HepG2 (cell line): ENCODE results near the gene HSPA1B. TPM values are rescaled to one million over a fixed set of nuclear protein-coding genes. Genes with fewer than 3 reads are reported as not detected.

Experiments used
- CSRNP2 ChIP-seq: sonication (generic); formaldehyde crosslinking; conservative IDR thresholded peaks from 2 replicates; pipeline ENCODE4 v1.8.0; 2022; ENCODE audit warnings: low read depth, missing genetic modification reagents
- CTCF ChIP-seq: sonication (generic); formaldehyde crosslinking; IDR thresholded peaks from 2 replicates; pipeline ENCODE4 v1.5.0; 2020; ENCODE audit warnings: mild to moderate bottlenecking, missing genetic modification reagents, moderate library complexity
- DBP ChIP-seq: sonication (generic); formaldehyde crosslinking; IDR thresholded peaks from 2 replicates; pipeline ENCODE4 v1.4.0; 2020; ENCODE audit warnings: missing genetic modification reagents; ENCODE audit errors: not compliant biosample characterization
- DDIT3 ChIP-seq: sonication (generic); formaldehyde crosslinking; IDR thresholded peaks from 2 replicates; pipeline ENCODE4 v1.4.0; 2020; ENCODE audit warnings: mild to moderate bottlenecking, missing genetic modification reagents
- DMAP1 ChIP-seq: IDR thresholded peaks from 2 replicates; pipeline ENCODE4 v1.6.1; 2016
- FOXK2 ChIP-seq: fragments of 450-650 bp; IDR thresholded peaks from 2 replicates; pipeline ENCODE4 v1.6.1; 2016
- GZF1 ChIP-seq: sonication (generic); formaldehyde crosslinking; IDR thresholded peaks from 2 replicates; pipeline ENCODE4 v1.5.1; 2020; ENCODE audit warnings: mild to moderate bottlenecking, missing genetic modification reagents
- HOXA3 ChIP-seq: sonication (generic); formaldehyde crosslinking; IDR thresholded peaks from 2 replicates; pipeline ENCODE4 v1.5.0; 2020; ENCODE audit warnings: missing genetic modification reagents
- HOXA5 ChIP-seq: sonication (generic); formaldehyde crosslinking; IDR thresholded peaks from 2 replicates; pipeline ENCODE4 v1.4.0; 2020; ENCODE audit warnings: missing genetic modification reagents
- KDM2A ChIP-seq: sonication (generic); formaldehyde crosslinking; IDR thresholded peaks from 2 replicates; pipeline ENCODE4 v1.4.0; 2020; ENCODE audit warnings: low read depth, missing genetic modification reagents, borderline replicate concordance
- MAX ChIP-seq: IDR thresholded peaks from 2 replicates; pipeline ENCODE4 v1.6.1; 2012; ENCODE audit warnings: inconsistent platforms
- MLLT10 ChIP-seq: sonication (generic); formaldehyde crosslinking; IDR thresholded peaks from 2 replicates; pipeline ENCODE4 v1.4.0; 2020; ENCODE audit warnings: missing genetic modification reagents
- MLX ChIP-seq: IDR thresholded peaks from 2 replicates; pipeline ENCODE4 v1.6.1; 2016
- NCOR1 ChIP-seq: fragments of 200-600 bp; sonication (generic); IDR thresholded peaks from 2 replicates; pipeline ENCODE4 v1.7.0; 2017; ENCODE audit warnings: antibody characterized with exemption, low read length, borderline replicate concordance
- RFX1 ChIP-seq: fragments of 450-650 bp; IDR thresholded peaks from 2 replicates; pipeline ENCODE4 v1.6.1; 2017
- SMYD3 ChIP-seq: sonication (generic); formaldehyde crosslinking; IDR thresholded peaks from 2 replicates; pipeline ENCODE4 v1.8.1; 2023; ENCODE audit warnings: mild to moderate bottlenecking, missing genetic modification reagents
- TCF12 ChIP-seq, 2 experiments: fragments of 450-650 bp in 1 of 2; sonication (generic) in 1 of 2; formaldehyde crosslinking in 1 of 2; IDR thresholded peaks; 2 replicates each; pipeline versions ENCODE4 v1.6.1 to v1.8.0; 2017 to 2022; ENCODE audit warnings: antibody characterized with exemption in 1 of 2, mild to moderate bottlenecking in 1 of 2, missing genetic modification reagents in 1 of 2, moderate library complexity in 1 of 2
- TEF ChIP-seq: sonication (generic); formaldehyde crosslinking; IDR thresholded peaks from 2 replicates; pipeline ENCODE4 v1.5.0; 2020; ENCODE audit warnings: missing genetic modification reagents
- ZFAT ChIP-seq: sonication (generic); formaldehyde crosslinking; conservative IDR thresholded peaks from 2 replicates; pipeline ENCODE4 v1.8.1; 2023; ENCODE audit warnings: missing genetic modification reagents, inconsistent platforms
- ZNF234 ChIP-seq: sonication (generic); formaldehyde crosslinking; conservative IDR thresholded peaks from 2 replicates; pipeline ENCODE4 v1.5.1; 2020; ENCODE audit warnings: mild to moderate bottlenecking, missing genetic modification reagents
- ZNF275 ChIP-seq: sonication (generic); formaldehyde crosslinking; IDR thresholded peaks from 2 replicates; pipeline ENCODE4 v1.8.0; 2022; ENCODE audit warnings: missing genetic modification reagents, mild to moderate bottlenecking, inconsistent platforms, borderline replicate concordance
- ZNF670 ChIP-seq: sonication (generic); formaldehyde crosslinking; IDR thresholded peaks from 2 replicates; pipeline ENCODE4 v1.8.0; 2022; ENCODE audit warnings: mild to moderate bottlenecking, missing genetic modification reagents, borderline replicate concordance
- ZNF674 ChIP-seq: sonication (generic); formaldehyde crosslinking; IDR thresholded peaks from 2 replicates; pipeline ENCODE4 v1.5.0; 2020; ENCODE audit warnings: low read depth, mild to moderate bottlenecking, missing genetic modification reagents
- polyA plus RNA-seq, 8 experiments: library from polyadenylated mRNA; depleted of rRNA in 3 of 8; stranded (reverse) in 7 of 8; unstranded in 1 of 8; fragments of >200 nt; fragmentation: Illumina TruSeq in 4 of 8; extraction: Trizol in 4 of 8; gene quantifications; 2 replicates each; pipeline versions ENCODE4 v1.2.1 to v1.2.3, GENCODE V29; 2011 to 2016; ENCODE audit warnings: low read depth in 4 of 8, missing spikeins in 1 of 8, mixed read lengths in 1 of 8; ENCODE audit not compliant: insufficient read depth in 1 of 8
- total RNA-seq, 5 experiments: library from RNA; depleted of rRNA; stranded (reverse); fragments of >200 nt; fragmentation: Illumina TruSeq; extraction: Trizol; gene quantifications; 2 replicates each; pipeline ENCODE4 v1.2.3, GENCODE V29; 2016; ENCODE audit warnings: low read depth in 1 of 5

HSPA1B gene
- total and polyA plus RNA-seq, 2 of the 13 experiments (the other 11 are each of a cell fraction or from before 2014, with no cell fraction given): 26.0 to 186 TPM

GRCh38 chr6:31795616-31796298, 31.8 kb upstream of the HSPA1B start, which contains the start of gene VARS1 (continued):
- TF ChIP-seq CSRNP2 (CRISPR knock-in tag) (0 out of 2 replicates have a peak, but pooled peaks have one; percentile 35), MAX (peak; percentile 99), RFX1 (no peak), NCOR1 (no peak), KDM2A (CRISPR knock-in tag) (peak; percentile 71), MLLT10 (no peak), HOXA5 (CRISPR knock-in tag) (peak; percentile 89), DMAP1 (CRISPR knock-in tag) (peak; percentile 96), FOXK2 (no peak), CTCF (CRISPR knock-in tag) (peak; percentile 98), MLX (CRISPR knock-in tag) (peak; percentile 17; the same call in 1 of the 2 replicates), ZNF275 (CRISPR knock-in tag) (no peak; the same call in 1 of the 2 replicates), GZF1 (CRISPR knock-in tag) (0 out of 2 replicates have a peak, but pooled peaks have one; percentile 47), ZNF674 (0 out of 2 replicates have a peak, but pooled peaks have one; percentile 88), HOXA3 (CRISPR knock-in tag) (peak; percentile 93), ZFAT (CRISPR knock-in tag) (0 out of 2 replicates have a peak, but pooled peaks have one; percentile 71), TEF (no peak; the same call in none of the 2 replicates), SMYD3 (CRISPR knock-in tag) (no peak), TCF12 (IDR thresholded peaks at IDR 0.05) (no peak), TCF12 (CRISPR knock-in tag; IDR thresholded peaks at IDR 0.05) (no peak; the same call in 1 of the 2 replicates), DBP (CRISPR knock-in tag) (no peak), DDIT3 (CRISPR knock-in tag) (no peak), ZNF670 (CRISPR knock-in tag) (no peak), ZNF234 (CRISPR knock-in tag) (peak; percentile 30; the same call in 1 of the 2 replicates)
